Suppressor macrophage (primary cell): ENCODE results near the gene NKX2-2.
"Not testable (repeated sequence)": the region's sequence is repeated elsewhere in the genome, so short reads cannot be mapped to it uniquely, and the experiment has no call there.

Experiments
- DNase-seq, 4 experiments: peaks; one replicate each; pipeline ENCODE4 v3.0.0-alpha.2; 2020 to 2022

Gene NKX2-2

DNA sequence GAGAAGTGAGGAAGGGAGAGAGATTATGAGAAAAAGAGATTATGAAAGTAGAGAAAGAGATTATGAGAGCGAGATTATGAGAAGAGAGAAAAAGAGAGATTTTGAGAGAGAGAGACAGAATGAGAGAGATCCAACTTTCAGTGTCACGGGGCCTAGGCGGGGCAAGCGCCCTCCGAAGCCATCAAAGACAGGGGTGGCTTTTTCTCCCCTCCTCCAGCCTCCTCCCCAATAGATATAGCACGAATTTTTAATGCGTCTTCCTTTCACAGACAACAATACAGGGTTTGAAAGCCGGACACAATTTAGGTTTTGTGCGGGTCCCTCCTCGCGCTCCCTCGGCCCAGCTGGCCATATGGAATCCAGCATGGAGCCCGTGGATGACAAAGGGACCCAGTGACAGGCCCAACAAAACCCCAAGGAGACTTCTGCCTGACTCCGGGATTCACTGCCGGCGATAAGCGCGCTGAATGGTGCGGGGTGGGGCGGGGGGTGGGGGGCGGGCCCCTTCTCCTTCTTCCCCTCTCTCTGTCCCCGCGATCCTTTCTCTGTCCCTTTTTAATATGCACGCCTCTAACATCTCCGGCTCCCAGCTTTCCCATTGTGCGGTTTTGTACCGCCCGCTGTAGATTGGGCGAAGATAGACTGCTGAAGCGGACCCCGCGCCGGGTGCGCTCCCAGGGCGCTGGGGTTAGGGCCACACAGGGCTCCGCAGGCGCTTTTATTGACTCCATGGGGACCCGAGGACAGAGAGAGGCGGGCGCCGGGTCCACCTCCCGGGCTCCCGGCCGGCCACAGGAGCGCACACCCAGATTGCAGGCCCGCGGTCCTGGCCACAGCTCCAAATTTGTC, 5.4 kb downstream of the NKX2-2 start:
- DNase-seq = no peak

DNA sequence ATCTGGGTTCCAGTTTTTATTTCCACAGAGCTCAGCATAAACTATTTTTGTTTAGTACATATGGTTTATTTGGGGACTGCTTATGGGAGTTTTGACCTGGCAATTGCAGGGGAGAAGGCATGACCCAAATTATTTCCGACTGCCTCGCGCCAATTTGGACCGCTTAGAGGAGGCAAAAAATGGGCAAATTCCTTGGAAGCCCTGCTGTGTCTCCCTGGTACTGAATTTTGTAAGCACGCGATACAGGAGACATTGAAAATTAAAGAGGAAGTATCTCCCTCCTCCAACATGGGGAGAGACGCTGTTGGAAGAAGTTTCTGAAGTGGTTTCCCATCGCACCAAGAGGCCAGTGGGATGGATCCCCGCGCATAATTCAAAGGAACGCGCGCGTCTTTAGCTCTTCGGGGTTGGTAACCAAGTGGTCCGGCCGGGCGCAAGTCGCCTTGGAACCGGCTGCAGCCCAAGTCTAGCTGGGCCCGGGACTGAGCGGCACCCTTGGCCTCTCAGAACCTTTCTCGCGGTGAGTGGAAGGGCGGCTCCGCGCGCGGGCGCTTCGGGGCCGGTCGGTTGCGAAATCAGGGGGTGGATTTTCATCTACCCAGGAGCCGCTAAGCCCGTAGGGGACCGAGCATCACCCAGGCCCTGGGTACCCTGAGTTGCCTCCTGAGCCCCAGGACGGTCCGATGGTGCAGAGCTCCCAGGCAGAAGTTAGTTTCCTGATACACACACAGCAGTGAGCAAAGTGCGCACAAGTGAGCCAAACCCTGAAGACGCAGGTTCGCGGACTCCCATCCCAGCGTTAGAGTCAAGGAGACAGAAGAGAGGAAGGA, 6.2 kb downstream of the NKX2-2 start:
- no peak for DNase-seq

DNA sequence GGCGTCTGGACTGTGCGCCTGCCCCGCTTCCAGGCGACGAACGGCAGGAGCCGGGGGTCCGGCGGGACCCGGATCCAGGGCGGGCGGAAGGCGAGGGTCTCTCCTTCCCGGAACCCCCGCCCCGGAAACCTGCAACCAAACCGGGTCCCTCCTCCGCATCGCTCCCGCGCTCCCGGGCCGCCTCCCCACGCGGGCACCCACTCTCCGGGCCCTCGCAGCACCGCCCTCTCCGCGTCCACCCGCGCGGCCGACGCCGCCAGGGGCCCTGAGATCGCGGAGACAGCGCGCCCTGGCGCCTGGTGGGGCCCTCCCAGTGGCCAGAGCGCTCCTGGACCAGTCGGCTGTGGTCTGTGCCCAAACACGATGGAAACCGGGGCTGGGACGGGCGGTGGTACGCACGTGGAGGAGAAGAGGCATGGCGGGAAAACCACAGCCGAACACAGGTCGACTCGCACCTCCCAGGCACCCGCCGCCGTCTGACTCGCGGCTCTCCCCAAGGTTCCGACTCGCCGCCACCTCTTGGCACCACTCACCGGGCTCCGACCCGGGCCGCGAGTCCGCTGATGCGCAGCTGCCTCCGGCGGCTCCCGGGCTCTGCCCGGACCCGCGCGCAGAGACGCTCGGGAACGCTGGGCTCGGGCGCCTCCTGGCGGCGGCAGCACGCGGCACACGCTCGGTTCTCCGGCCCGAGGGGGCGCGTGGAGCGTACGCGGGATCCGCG, 7.9 kb downstream of the NKX2-2 start:
- DNase-seq = peak; percentile 57 to 84 (median 79)

DNA sequence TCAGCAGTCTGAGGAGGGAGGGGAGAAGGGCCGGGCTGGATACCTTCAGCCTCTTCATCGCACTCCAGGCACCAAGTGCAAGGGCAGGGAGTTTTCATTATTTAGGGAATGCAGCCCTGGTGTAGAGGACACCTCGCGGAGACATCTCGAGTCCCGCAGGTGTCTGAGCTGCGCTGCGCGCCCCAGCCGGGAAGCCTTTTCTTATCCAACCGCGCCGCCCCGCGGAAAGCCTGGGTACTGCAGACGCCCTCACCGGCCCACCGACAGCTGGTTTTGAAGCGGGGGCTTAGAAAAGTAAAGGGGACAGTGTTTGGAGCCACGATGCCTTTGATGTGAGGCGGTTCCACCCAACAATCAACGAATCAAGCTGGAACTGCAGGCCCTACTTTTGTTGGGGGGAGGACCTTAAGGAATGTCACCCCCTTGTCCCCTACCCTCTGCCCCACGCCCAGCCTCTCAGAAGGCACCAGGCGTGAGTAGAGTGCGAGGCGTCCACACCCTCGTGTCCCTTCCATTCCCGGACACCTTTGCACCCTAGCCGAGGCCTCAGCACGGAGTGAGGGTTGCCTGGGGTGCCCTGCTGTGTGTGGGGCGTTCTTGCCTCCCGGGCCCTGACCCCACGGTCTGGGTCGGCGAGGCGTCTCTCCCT, 8.6 kb downstream of the NKX2-2 start:
- DNase-seq = peak; percentile 49 to 81 (median 72)

DNA sequence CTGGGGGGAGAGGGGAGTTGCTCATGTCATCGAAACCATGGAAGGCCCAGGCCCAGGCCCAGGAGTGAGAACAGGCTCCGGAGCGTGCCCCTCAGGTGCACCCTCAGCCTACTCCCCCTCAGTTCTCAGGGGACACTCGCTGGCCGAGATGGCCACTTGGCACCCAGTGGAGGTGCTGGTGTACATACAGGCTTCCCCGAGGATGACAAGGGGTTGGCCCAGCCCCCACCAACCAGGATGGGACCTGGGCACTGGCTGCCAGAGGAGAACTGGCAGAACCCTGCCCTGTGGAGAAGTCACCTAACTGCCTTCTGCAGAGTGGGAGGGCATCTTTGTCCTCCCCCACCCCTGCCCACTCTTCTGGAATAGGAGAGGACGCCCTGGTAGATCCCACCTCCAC, 9.5 kb downstream of the NKX2-2 start:
- DNase-seq = no peak

DNA sequence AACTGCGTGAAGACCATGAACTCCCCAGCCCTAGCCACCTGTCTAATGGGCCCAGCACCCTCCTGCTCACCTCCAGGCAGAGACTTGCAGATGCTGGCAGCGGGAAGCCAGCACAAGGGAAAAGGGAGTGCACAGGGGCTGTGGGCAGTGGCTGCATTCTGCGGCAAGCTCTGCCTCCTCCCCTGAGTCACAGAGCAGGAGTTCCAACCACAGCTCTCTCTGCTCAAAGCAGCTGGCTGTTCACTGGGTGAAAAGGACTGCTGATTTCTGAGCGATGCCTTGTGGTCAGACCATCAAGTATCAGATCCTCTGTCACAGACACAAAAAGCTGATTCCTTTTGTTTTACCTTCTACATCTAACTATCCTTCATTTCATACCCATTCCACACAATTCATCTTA, 10.5 kb downstream of the NKX2-2 start:
- no peak for DNase-seq

DNA sequence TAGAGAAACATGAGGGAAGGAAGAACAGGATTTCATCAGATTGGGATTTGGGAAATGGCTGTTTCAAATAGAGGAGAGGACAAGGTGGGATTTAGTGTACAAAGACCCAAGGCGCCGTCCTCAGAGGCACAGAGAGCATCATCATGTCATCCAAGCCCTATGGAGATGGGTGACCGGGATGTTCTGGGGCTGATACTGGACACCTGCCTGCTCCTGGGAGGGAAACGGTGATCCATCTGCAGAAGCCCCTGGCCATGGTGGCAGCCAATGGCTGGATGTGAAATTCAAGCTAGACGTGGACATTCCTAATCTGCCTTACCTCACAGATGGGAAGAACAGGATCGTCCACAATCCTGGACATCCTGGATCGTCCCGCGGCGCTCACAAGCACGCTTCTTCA, 12.7 kb downstream of the NKX2-2 start:
- DNase-seq = no peak

DNA sequence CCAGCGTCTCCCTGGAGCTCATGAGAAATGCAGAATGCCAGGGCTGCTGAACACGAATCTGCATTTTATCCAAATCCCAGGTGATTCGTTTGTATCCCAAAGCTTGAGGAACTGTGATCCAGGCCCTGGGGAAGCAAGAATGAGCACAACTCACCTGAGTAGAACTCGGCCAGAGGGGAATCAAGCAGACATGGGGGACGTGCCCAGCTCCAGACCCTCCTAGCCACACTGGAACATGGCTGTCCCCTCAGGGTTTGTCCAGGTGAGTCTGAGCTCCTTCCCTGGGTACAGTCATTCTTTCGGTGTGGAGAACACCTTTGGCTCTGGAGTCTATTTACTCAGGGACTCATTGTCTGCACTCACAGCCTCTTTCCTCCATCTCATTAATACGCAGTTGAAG, 13.3 kb downstream of the NKX2-2 start:
- DNase-seq = no peak

DNA sequence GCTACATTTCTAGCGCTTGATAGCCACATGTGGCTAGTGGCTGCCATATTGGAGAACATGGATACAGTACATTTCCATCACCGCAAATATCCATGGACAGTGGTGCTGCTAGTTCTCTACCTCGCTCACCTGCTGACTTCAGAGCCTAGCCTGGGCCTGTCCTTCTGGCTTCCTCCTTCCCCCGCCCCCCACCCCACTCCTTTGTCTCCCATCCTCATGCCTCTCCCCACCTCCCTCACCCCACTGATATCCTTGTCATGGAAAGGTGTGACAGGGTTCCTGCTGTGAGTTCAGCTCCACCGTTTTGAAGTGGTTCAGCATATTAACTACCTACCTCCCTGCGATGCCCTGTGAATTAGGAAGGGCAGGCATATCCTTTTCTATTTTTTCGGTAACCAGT, 14.2 kb downstream of the NKX2-2 start:
- no peak for DNase-seq

DNA sequence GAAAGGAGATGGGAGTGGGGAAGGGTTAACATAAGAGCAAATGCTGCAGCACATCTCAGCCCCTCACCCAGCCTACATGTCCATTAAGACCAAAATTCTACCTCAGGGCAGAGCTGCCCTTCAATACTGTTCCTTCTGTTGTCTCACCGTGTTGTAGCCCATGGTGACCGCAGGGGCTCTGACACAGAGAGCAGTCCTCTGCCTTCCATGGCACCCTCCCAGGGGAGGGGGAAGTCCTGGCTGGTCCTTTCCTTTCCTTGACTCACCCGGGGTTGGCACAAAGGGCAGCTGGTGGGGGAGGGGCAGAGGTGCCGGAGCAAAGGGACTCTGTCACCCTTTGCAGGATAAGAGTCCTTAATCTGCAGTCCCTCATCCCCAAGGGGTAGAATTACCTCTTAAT, 15.2 kb downstream of the NKX2-2 start:
- no peak for DNase-seq

DNA sequence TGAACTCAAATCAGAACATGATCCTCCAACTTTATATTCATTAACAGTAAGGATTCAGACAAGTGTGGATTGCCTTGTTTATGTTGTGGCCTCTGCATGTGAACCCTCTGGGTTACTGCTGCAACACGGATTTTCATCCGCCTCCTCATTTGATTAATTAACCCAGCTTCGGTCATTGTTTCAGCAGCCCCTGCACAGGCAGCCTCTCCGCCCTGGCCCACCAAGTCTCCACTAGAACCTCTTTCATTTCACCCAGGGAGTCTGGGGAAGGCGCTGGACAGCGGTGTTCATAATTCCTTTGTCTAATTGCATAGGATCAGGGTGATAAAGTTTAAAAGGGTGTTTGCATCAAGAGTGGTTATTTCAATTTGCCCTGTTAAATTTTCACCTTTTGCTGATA, 15.7 kb downstream of the NKX2-2 start:
- DNase-seq = no peak

DNA sequence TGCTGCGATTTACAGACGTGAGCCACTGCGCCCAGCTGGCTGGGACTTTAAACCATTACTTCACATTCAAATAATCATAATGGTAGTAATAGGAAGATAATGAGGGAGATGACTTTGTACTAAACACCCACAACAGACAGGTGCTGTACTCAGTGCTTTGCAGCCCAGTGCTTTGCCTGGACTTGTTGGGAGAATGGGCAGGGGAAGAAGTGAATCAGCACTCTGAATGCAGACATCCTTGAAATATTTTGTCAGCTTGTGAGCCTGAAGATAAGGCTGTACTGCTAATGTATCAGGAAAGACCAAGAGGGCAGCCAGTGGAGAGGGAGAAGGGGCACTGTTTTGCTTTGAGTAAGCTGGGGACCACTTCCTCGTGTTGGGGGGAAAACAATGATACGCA, 17.4 kb downstream of the NKX2-2 start:
- DNase-seq = no peak

DNA sequence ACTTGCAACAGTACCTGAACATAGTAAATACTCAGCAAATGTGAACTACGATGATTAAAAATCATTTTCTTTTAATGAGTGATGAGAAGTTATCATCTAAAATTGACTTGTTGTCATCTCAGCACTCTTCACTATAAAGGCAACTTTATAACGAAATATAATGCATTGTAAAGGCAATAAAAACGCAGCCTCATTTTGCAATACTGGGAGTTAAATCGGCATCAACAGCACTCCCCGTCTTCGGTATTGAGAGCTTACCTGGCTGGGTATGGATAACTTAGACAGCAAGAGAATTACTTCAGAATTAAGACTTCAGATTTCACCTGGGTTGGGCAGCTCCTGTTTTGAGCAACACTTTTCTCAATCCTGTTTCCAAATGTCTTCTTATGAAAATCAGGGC, 20.8 kb downstream of the NKX2-2 start:
- DNase-seq = no peak

DNA sequence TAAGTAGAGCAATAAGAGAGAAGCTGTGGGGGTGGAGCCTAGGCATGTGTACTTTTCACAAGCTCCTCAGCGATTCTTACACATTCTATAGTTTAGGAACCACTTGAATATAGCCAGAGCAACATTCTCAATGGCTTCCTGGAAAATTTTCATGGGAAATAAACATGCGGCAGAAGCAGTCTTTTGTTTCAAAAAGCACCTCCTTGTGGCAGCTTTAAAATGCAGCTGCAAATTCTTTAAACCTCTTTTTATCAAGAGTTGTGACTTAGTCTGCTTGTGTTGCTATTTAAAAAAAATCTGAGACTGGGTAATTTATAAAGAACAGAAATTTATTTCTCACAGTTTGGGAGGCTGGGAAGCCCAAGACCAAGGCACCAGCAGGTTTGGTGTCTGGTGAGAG, 23.8 kb downstream of the NKX2-2 start:
- peak in 1 of 4 experiments; percentile 5 for DNase-seq

DNA sequence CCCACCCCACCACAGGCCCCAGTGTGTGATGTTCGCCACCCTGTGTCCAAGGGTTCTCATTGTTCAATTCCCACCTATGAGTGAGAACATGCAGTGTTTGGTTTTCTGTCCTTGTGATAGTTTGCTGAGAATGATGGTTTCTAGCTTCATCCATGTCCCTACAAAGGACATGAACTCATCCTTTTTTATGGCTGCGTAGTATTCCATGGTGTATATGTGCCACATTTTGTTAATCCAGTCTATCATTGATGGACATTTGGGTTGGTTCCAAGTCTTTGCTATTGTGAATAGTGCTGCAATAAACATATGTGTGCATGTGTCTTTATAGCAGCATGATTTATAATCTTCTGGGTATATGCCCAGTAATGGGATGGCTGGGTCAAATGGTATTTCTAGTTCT, 33.7 kb downstream of the NKX2-2 start:
- DNase-seq = not testable (repeated sequence)

DNA sequence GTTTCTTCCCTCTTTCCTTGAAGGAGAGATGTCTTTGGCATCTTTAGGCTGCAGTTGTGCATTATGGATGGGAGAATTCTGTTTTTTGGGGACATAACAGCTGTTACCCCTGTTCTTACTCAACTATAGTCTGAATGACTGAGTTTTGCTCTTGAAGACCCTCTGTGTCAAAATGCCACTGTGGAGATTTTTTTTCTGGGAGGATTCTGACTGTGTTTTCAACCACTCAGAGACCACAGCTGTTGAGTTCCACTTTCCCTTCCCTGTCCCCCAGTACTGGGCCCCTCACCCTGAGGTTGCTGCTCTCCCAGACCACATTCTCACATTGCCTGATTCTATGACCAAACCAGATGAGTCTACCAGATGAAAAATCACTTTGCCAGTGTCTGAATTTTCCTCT, 48.1 kb downstream of the NKX2-2 start:
- no peak for DNase-seq

DNA sequence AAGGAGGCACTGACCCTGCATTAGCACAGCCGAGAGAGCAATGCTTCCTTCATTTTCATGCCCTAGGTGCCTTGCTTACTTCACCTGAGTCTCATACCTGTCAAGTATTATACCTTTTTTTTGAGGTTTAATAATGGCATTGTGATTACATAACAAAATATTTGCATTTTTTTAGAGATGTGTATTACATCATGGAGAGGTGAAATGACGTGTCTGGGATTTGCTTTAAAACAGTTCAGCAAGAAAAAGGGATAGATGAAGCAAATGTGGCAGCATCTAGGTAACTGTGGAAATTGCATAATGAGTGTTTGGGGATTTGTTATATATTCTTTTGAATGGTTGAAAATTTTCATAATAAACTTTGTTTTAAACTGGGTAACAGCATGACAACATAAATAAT, 48.9 kb downstream of the NKX2-2 start:
- DNase-seq = no peak
